OCI-M2 (cell line): ENCODE results near the gene RNU6-1.

ENCODE experiments used
- DNase-seq: peaks from one replicate; lab custom pipeline; 2025; ENCODE audit not compliant: unreplicated experiment; lab: John Stamatoyannopoulos, UW

The RNU6-1 gene

DNA sequence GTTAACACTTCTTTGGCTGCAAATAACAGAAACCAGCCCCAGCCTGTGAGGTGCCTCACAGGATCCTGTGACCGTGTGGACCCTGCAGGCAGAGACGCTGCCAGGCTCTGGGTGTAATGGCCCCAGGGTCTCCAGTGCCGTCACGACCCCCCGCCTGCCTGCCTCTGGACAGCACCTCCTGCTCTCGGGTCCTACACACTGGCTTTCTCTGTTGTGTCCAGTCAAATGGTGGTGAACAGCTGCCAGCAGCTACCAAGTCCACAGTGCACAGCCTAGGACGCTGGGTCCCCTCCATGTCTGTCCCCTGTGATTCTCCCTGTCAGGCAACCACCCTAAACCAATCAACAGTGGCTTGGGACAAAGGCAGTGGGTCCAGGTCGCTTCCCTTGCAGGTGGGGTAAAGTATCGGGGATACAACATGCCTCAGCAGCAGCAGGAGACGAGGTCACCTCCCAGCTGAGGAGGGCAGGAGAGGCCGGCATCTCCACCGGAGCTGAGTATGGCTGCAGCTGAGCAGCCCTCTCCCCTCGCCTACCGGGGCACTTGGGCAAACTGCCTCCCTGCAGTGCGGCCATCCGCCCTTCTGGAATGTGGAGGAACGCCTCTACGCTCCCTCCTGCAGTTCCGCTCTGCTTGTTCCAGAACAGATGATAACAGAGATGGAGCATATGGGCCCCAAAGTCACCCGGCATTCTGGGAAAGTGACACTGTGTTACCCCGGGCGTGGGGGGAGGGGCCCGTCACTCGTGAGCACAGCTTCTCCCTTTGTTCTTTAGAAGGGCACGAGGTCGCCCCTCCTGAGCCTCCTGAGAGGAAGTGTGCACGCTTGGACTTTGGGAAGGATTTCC is 35.6 kb downstream of the RNU6-1 start:
- no peak for DNase-seq

DNA sequence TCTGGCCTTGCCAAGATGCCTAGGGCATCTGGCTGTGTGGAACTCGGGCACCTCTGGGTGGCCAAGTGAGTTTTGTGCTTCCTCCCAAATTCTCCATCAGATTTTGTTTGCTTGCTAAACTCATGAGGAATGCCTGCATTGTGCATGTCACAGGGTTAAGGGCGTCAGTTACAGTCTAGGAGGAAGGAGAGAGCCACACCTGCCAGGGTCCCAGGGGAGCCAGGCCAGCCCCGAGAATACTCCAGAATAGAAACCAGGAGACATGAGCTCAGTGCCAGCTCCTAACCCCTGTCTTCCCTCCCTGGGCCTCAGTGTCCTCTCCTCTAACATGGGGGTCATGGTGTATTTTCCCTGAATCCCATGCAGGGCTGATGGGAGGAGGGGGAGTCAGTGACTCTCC is 36.5 kb downstream of the RNU6-1 start:
- no peak for DNase-seq

DNA sequence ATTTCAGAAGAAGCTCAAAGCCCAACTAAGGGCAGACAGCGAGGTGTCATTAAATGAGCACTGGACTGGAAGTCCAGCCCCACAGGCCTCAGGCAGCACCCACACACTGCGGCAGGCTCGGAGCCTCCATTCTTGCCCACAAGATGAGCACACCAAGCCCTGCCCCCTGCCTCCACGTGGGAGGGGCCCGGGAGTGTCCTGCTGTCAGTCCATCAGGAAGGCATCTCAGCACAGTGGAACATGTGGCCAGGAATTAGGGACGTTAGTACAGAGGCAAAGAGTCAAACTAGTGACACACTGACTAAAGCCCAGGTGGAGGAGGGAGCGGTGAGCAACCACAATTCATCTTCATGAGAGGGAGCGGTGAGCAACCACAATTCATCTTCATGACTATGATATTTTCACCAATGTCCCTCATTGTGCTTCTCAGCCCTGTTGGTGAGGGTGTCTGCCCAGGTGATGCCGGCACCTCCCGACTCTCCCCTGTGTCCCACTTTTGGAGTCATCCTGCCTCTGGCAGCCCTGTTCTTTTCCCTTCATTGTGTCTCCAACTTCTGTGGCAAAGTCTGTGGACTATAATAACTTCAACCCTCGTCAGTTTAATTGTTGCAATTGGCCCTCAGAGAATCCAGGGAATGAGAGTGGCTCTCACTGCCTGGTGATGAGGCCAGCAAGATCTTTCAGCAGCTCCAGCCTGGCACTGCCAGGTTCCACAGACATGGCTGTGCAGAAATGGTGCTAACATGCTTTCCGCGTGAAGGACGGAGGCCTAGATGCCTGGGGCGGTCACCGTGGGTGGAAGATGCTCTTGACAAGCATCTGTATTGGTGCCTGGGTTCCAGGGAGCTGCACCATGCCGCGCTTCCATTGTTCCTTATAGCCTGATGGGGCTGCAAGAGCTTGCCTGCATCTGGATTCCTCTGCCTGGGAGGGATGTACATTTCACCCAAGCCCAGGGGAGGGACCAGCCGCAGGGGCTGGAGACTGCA is 37.6 kb downstream of the RNU6-1 start:
- DNase-seq, result no peak

DNA sequence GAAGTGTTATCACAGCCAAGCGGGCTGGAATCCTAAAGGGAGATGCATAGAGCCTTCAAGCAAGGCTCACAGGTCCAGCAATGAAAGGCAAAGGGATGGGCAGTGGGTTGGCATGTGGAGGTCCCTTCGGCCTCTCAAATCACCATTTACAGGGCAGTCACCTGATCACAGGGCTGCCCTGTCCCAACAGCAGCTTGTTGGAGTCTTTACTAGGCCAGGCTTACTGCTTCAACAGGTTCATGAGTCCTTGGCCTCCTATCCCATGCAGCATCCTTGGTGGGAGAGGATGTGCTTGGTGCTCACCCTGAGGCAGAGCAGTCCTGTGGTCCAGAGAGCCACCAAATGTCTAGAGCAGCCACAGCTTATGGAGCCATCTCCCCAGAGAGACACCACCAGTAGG is 38.7 kb downstream of the RNU6-1 start:
- DNase-seq, result no peak

DNA sequence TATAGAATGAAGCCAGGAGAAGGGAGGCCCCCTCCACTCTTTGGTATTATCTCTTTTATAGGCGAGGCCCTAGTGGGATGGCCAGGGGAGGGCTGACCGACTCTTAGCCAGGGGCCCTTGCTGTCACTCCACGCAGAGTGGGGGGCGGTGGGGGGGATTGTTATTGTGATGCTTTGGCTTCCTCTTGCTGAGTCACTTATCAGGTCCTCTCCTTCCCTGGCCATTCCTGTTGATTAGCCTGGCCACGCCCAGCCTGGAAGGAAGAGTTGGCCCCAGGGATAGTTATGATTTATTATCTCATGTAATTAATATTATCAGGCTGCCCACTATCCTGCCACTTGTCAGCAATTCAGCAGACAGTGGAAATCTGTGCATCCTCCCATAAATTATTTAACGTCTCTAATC is 40.0 kb downstream of the RNU6-1 start:
- DNase-seq, result peak; percentile 49

DNA sequence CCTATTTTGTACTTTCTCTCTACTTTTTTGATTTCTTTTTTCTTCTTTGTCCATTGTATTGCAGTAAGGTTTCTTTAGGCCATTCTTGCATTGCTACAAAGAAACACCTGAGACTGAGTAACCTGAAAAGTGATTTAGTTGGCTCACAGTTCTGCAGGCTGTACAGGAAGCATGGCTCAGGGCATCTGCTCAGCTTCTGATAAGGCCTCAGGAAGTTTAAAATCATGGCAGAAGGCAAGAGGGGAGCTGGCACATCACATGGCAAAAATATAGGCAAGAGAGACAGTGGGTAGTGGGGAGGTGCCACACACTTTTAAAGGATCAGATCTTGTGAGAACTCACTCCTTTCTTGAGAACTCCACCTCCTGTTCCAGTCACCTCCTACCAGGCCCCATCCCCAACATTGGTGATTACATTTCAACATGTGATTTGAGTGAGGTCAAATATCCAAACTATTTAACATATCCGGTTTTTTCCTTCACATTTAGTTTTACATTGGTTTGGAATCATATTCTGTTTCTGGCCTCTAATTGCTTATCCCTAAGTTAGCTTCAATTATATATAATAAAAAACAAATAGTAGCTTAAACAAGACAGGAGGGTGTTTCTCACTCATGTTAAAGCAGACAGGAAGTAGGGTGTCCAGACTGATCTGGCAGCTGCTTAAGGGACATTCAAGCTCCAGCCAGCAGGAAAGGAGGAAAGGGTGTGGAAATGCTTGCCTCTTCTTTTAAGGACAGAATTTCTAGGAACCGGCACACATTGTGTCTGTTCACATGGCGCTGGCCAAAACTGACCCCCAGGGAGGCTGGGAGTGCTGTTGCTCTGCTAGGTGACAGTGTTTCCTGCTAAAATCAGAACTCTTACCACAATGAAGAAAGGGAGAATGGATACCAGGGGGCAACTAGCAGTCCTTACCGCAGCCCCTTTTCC is 43.4 kb downstream of the RNU6-1 start:
- DNase-seq, result no peak

DNA sequence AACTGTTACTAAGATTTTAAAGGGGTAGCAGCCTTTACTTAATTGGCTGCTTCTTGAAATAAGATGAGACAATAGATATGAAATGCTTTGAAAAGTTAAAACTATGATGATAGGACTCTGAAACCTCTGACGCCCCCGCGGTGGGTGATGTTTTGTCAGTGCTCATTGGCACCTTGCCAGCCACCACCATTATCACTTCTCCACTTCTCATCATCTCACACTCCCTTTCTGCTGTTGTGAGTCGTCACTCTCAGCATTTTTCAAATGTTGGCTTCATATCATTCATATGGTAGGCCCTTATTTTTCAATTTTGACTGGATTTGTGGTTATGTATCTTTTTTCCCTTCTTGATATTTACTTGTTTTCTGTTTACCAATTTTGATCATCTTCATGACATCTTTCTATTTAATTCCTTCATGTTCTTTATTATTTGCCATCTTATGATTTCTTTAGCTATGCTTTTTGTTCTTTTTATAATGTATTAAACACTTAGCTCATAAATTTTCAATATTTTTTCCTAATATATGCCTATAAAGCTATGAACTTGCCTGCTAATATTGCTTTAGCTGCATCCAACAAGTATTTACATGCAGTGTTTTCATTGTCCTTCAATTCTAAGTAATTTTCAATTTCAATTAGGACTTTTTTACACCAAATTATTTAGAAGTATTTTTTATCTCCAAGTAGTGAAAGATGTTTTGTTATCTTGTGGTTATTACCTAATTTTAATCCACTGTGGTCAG is 44.8 kb downstream of the RNU6-1 start:
- no peak for DNase-seq

DNA sequence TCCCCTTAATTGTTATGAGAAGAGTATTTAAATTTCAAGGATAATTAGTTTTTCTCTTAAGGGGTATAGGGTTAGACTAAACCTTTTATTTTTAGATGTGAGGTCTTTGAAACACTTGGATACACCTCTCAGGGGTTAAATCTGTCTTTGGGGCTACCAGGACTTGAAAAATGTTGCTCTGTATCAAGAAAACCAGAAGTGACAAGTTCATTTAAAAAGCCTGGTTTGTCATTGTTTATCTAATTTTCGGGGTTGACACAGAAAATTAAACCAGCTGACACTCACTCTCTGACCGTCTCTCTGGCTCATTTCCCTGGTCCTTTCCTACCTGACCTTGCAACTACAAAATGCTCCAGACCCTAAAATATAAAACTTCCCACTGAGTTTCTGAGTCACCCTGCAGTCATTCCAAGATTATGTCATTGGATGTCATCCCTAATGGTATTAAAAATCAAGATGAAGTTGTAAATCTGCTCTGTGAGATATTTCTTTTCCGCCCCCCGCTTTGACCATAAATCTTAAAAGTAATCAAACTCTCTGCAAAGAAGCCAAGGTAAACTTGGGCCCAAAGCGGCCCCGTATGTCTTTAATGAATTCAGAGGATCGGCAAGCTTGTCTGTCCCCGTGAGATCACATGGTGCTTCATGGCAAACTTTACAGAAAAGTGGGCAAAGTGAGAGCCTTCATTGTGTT is 47.4 kb downstream of the RNU6-1 start:
- no peak for DNase-seq

DNA sequence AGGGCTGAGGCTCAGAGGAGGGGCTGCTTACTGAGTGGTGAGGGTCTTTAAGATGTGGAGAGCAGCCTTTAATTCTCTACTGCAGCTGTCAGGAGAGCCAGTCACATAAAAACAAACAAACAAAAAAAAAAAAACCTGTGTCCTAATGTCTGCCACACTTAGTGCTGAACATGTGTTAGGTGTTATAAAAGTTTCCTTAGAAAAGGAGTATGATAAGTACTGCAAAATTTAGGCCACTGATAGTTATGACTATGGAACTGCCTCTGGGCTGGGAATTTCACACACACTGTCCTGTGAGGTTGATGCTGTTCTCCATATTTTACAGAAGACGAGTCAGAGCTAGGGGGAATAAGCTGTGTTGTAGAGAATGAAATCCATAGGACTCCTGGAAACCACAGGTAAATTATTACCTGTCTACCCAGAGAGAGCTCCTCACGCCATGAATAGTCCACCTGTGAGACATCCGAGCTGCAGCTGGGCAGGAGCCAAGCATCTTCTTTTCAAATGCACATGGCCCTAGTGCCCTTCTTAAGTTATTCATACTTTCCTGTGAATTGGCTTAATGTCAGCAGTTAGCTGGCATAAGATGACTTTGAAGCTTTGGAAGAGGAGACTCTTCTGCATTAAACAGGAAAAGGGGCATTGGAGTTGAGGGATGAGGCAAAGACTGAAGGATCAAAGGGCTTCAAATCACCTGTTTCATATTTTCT is 49.1 kb downstream of the RNU6-1 start:
- DNase-seq, result no peak
